HAP-1 (cell line): ENCODE results near the gene CIDEB.
A peak's percentile ranks its signal among the peaks of the same experiment; 100 is the strongest.

ENCODE experiments used
- DNase-seq, 2 experiments: peaks; one replicate each; pipeline ENCODE4 v3.0.0-alpha.2; 2016 to 2020; ENCODE audit warnings: low spot score in 2 of 2
- H3K27me3 ChIP-seq: fragments of 250-450 bp; sonication (Bioruptor Pico); 2 replicates; pipeline ENCODE4 v1.5.1; 2020; ENCODE audit warnings: low read depth, mild to moderate bottlenecking, moderate library complexity
- H3K36me3 ChIP-seq: fragments of 250-450 bp; sonication (Bioruptor Pico); replicated peaks from 2 replicates; pipeline ENCODE4 v1.5.1; 2020; ENCODE audit warnings: mild to moderate bottlenecking
- H3K4me1 ChIP-seq: fragments of 250-450 bp; sonication (Bioruptor Pico); 2 replicates; pipeline ENCODE4 v1.5.1; 2020; ENCODE audit warnings: mild to moderate bottlenecking
- H3K4me3 ChIP-seq: fragments of 250-450 bp; sonication (Bioruptor Pico); 2 replicates; pipeline ENCODE4 v1.5.1; 2020; ENCODE audit warnings: mild to moderate bottlenecking, moderate library complexity
- H3K9me3 ChIP-seq: fragments of 250-450 bp; sonication (Bioruptor Pico); 2 replicates; pipeline ENCODE4 v1.5.1; 2020; ENCODE audit warnings: mild to moderate bottlenecking, moderate library complexity
- in situ Hi-C: fragments of 300-500 bp; cut with MboI; formaldehyde crosslinking; loops from 3 replicates; pipeline ENCODE4 v1.14.3; 2020; ENCODE audit warnings: low sequenced_read_pairs, inconsistent platforms, mixed read lengths

Gene CIDEB

DNA sequence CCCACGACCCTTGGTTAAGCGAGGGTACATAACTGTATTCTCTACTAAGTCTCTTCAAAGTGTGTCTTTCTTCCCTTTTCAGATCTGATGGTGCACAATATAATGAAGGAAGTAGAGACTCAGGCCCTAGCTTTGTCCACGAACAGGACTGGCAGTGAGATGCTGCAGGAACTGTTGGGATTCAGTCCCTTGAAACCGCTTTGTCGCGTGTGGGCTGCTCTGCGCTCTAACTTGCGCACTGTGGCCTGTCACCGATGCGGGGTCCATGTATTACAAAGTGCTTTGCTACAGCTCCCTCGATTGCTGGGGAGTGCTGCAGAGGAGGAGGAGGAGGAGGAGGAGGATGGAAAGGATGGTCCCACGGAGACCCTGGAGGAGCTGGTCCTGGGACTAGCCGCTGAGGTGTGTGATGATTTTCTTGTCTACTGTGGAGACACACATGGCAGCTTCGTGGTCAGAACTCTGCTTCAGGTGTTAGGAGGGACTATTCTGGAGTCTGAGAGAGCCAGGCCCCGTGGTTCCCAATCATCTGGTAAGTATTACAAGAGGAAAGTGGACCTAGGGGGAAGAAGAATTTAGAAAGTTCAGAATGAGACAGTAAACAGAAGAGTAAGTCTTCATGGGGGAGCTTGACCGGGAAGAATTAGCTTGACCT lies 7.3 kb downstream of the CIDEB start:
- Histone ChIP-seq H3K27me3 (no peaks in the 10 kb centered on the region), H3K36me3 (peaks cover 48% of the 10 kb centered on the region), H3K4me3 (peak overlapping the region; percentile 76), H3K9me3 (no peaks in the 10 kb centered on the region), H3K4me1 (peaks cover 12% of the 10 kb centered on the region)
- in situ Hi-C loops, result no loop called here
- DNase-seq, result no peak

DNA sequence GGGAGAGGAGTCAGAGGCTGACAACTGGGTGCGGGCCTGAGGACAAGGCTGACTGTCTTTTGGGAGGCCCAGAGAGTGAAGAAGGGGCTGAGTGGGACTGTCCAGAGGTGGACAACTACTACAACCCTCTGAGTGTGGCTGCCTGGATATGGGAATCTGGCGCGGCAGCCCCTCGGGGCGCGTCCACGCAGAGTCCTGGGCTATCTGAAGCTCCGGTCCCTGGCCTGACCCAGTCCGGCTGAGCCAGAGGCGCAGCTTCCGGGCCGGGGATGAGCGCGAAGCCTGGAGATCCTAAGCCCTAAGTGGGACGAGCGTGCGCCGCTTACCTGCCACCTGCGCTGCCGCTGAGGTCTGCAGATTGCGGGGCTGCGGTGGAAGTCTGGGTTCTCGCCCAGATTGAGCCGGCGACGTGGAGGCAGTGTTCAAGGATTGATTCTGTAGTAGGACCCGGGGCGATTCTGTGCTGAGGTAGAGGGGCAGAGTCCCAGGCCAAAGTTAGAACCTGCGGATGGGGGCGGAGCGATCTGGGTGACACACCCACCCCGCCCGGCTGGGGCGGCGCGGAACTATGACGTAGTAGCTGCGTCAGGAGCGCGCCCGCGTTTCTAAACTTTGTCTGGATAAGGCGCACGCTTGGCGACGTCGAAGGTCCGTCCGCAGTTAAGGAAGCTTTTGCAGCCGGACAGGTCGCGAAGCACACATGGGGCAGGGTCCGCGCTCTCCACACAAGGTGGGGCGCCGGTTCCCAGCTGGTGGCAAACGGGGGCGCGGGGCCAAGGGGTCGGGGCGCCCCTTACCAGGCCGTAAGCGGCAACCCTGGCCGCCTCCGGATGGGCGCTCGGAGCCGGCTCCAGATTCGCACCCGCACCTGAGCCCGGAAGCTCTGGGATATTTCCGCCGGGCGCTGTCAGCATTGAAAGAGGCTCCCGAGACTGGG lies 8.3 kb downstream of the CIDEB start, which contains the start of the genes DHRS1 and NOP9:
DHRS1 (minus strand) TSS at position 526 of the 937 bp plus-strand sequence. CDS start 674 bp downstream, outside the sequence.
NOP9 (plus strand) TSS at position 596 of the 937 bp plus-strand sequence; CDS start at position 701, 105 bp downstream.
- Histone ChIP-seq H3K4me3 (peak within 1 kb of the TSS; percentile 76), H3K9me3 (no peaks in the 10 kb centered on the region), H3K27me3 (no peaks in the 10 kb centered on the region), H3K4me1 (peaks cover 12% of the 10 kb centered on the region), H3K36me3 (peaks cover 40% of the 10 kb centered on the region)
- in situ Hi-C loops, result loop anchor here (5.0 kb wide), 2 partner anchors 52 to 287 kb away; no protein-coding TSS in a partner anchor
- DNase-seq, result peak; percentile 70 to 93

DNA sequence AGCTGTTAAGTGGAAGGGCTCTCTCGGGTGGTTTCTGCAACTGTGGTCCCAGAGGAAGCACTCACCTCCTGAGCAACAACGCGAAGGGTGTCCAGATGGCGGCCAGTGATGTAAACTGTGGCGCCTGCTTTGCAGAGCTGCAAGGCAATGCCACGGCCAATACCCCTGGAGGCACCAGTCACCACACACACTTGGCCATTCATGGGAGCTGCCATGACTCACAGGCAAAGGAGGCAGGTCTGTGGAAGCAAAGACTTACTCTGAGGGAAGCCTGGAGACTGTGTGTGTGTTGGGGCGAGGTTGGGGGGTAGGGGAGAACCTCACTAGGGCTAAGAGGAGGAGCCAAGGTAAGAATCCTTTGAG lies 8.9 kb downstream of the CIDEB start:
- DNase-seq, result peak in 1 of 2 experiments; percentile 28
- peaks cover 12% of the 10 kb centered on the region for H3K4me1 ChIP-seq
- H3K36me3 ChIP-seq, result peaks cover 33% of the 10 kb centered on the region
- in situ Hi-C loops, result loop anchor here (5.0 kb wide), 2 partner anchors 52 to 287 kb away; no protein-coding TSS in a partner anchor
- H3K9me3 ChIP-seq, result no peaks in the 10 kb centered on the region
- H3K4me3 ChIP-seq, result peak overlapping the region; percentile 76
- H3K27me3 ChIP-seq, result no peaks in the 10 kb centered on the region

DNA sequence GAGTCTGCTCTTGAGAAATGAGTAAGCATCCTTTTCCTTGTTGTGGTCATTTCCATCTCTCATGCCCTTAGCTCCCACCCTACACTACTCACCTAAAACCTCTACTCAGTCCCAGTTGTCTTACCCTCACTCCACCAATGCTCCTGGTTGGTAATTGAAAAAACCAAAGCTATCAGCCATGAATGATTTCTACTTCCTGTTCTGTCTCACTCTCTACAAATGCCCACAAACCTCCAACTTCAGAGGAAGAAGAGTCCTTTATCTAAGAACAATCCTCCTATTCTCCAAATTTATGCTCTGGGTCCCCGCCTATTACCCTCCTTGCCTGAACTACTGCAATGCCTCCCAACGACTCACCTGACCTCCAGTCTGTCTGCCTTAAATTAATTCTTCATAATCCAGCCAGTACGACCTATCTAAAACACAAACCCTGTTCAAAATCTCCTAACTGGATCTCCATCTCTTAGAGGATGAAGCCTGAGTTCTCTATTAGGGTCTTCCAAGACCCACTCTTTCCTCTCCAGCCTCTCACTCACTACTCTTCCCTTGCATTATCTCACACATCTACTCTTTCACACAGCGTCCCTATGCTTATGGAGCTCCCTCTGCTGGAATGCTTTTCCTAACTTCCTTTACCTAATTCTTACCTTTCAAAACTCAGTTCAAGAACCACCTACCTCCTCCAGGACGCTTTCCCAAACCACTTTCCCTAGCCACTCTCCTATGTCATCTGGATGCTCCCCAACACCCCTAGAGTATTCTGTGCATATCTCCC lies 10.4 kb downstream of the CIDEB start:
- DNase-seq, result peak; percentile 34 to 44
- Histone ChIP-seq H3K4me1 (peaks cover 12% of the 10 kb centered on the region), H3K4me3 (no peak overlapping the region)

DNA sequence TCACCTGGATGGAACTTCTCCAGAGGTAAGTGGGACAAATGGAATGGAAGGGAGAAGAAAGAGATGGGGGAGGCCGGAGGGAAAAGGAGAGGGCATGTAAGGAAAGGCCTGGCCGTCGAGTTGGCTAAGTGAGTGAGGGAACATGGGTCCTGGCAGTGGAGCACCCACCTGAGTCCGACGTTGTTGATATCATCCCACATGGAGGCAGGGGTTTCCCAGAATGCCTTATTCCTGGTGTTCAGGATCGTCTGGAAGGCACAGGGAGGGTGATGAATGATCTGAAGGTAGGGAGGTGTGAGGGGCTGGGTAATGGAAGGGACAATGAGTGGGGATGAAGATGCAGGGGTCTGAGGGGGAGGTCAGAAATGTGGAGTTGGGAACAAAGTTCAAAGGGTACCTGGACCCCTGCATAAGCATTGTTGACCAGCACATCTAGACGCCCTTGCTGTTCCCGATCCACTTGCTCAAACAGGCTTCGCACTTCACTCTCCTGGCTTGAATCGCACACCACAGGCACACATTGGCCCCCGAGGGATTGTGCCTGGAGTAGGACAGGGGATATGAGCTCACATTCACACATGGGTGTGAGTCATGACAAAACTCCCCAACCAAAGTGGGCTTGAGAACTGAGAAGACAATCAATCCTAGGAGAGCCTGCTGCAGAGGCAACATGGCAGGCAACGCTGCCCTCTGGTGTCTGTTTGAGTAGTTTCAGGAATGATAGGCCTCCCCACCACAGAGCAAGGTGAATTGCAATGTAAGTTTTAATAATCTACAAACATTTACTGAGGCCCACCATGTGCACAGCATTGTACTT lies 11.2 kb downstream of the CIDEB start:
- Histone ChIP-seq H3K4me1 (peaks cover 12% of the 10 kb centered on the region), H3K4me3 (no peak overlapping the region), H3K36me3 (peaks cover 13% of the 10 kb centered on the region), H3K27me3 (no peaks in the 10 kb centered on the region), H3K9me3 (no peaks in the 10 kb centered on the region)
- peak; percentile 31 to 67 for DNase-seq
- in situ Hi-C loops, result loop anchor here (5.0 kb wide), 2 partner anchors 49 to 284 kb away; no protein-coding TSS in a partner anchor

More for the DNA sequence above, 10.4 kb downstream of the CIDEB start:
- H3K36me3 ChIP-seq, result peaks cover 21% of the 10 kb centered on the region
- in situ Hi-C loops, result loop anchor here (5.0 kb wide), 2 partner anchors 50 to 285 kb away; no protein-coding TSS in a partner anchor
- H3K27me3 ChIP-seq, result no peaks in the 10 kb centered on the region
- H3K9me3 ChIP-seq, result no peaks in the 10 kb centered on the region

DNA sequence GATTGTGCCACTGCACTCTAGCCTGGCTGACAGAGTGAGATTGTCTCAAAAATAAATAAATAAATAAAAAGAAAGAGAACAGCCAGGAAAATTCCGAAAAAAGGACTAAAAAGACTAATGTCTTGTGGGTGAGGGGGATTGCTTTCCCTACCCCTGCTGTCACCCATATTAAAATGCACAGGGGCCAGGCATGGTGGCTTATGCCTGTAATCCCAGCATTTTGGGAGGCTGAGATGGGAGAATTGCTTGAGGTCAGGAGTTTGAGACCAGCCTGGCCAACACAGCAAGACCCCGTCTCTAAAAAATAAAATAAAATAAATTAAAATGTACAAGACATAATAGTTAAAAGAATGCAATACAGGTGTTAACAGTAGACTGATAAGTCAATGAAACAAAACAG lies 14.3 kb downstream of the CIDEB start:
- peaks cover 3% of the 10 kb centered on the region; the same call in 1 of the 2 replicates for H3K4me1 ChIP-seq
- no peaks in the 10 kb centered on the region for H3K27me3 ChIP-seq
- H3K36me3 ChIP-seq, result peaks cover 16% of the 10 kb centered on the region
- in situ Hi-C loops, result no loop called here
- no peak overlapping the region for H3K4me3 ChIP-seq
- H3K9me3 ChIP-seq, result no peaks in the 10 kb centered on the region
- no peak for DNase-seq

DNA sequence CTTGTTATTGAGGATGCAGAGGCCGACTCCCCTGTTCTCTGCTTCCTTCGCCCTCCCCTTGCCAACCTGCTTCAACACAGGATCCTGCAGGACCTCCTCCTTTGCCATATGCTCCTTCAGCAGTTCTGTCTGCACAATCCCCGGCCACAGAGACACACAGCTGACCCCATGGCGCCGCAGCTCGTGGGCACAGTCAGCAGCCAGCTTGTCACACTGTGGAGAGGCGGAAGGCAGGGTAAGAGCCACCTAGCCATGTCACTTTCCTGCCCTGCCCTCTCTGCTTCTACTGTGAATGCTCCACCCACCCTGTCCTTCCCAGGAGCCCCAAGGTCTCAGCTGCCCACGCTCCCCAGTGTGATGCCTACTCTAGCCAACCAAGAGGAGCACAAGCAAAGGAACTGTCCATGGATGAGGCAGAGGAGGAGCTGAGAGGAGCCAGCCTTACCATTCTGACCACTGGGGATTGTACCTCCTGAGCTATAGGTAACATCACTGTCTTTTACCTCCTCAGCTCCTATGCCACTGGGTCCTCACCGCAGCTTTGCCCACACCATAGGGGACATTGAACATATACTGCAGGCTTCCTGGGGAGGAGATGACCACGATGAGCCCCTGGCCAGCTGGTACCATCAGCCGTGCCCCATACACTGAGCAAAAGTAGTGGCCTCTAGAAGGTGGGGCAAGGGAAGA lies 15.5 kb downstream of the CIDEB start:
- no peak for DNase-seq
- in situ Hi-C loops, result no loop called here
- H3K9me3 ChIP-seq, result no peaks in the 10 kb centered on the region
- H3K36me3 ChIP-seq, result peaks cover 16% of the 10 kb centered on the region
- H3K4me3 ChIP-seq, result no peak overlapping the region
- H3K27me3 ChIP-seq, result no peaks in the 10 kb centered on the region
- H3K4me1 ChIP-seq, result no peaks in the 10 kb centered on the region

DNA sequence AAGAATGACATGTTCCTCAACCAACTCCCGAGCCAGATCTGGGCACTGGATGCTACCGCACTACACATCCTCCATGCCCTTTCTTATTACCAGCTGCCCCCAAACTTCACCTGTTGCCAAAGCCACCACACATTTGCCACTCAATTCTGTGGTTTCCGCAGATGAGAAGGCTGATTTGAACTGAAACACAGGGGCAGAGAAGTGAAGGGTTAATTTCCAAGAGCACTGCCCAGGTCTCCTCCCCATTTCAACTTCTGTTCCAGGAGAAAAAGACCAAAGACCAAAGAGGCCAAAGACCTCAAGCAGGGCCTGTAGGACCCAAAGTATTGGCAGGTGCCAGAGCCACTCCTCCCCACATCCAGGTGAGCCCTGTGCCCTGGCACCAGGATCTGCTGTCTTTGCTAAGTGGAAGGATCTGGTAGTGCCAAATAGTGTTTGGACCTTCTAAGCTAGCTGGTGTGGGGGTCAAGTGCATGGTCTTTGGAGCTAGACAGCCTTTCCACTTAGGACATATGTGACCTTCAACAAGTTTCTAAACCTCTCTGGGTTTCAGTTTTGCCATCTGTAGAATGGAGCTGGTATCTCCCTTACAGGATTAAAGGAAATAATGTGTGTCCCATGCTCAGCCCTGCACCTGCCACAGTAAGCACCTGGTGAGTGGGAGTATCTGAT lies 16.2 kb downstream of the CIDEB start:
- Histone ChIP-seq H3K4me3 (no peak overlapping the region), H3K36me3 (peaks cover 16% of the 10 kb centered on the region), H3K4me1 (no peaks in the 10 kb centered on the region), H3K27me3 (no peaks in the 10 kb centered on the region), H3K9me3 (no peaks in the 10 kb centered on the region)
- no peak for DNase-seq
- in situ Hi-C loops, result no loop called here

DNA sequence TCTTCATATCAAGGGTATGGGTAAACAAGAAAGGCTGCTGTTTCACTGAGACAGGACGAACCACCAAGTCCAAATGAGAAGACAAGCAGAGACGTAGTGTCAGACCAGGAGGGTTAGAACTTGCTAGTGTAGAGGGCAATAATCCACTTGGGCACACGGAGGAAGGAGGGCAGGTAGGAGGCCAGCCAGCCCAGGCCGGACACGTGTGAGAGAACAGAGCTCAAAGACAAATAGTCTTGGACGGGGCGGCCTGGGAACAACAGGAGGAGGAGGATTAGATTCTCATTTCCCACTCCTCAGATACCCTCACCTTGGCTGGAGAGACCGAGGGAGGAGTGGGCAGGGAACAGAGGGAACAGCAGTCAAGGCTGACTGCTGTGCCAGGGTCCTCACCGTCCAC lies 17.0 kb downstream of the CIDEB start:
- in situ Hi-C loops, result no loop called here

DNA sequence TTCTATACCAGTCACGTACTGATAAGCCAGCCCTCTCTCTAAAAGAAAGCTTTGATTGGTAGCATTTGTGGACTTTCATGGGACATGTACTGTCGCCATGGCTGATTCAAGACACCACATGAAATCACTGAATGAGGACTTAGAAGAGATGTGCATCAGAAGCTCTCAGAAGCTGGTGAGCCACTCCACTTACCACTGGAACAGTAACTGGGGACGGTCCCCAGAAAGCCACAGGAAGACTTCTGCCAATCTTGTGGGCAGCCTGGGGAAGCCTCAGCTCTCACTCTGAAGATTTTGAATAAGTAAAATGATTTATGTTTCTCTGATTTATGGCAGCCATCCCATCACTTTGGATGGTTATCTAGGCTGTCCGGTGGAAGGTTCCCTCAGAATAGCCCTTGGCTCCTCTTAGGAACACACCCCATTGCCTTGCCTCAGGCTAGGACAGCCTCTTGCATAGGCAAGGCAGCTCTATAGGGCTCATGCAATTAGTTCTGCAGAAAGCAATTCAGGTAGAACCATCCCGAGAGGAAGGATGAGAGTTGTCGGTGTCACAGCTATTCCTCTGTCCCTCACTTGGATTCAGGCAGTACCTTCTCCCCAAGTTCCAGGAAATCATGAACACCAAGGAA lies 18.0 kb downstream of the CIDEB start:
- H3K4me3 ChIP-seq, result no peak overlapping the region
- in situ Hi-C loops, result no loop called here

More for the DNA sequence above, 17.0 kb downstream of the CIDEB start:
- no peaks in the 10 kb centered on the region for H3K9me3 ChIP-seq
- H3K4me3 ChIP-seq, result no peak overlapping the region
- H3K36me3 ChIP-seq, result peaks cover 8% of the 10 kb centered on the region
- no peaks in the 10 kb centered on the region for H3K27me3 ChIP-seq
- DNase-seq, result no peak
- H3K4me1 ChIP-seq, result no peaks in the 10 kb centered on the region

DNA sequence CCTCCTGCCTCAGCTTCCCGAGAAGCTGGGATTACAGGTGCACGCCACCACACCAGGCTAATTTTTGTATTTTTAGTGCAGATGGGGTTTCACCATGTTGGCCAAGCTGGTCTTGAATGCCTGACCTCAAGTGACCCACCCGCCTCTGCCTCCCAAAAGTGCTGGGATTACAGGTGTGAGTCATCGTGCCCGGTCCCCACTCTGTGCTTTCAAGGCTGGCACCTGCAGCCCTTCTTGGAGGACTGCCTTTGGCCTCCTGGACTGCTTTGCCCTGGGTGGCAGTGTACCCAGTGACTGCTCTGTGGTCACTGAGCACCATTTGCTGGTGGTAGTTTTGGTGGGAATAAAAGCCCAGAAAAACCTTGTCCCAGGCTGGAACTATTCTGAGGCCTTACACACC lies 20.8 kb downstream of the CIDEB start:
- Histone ChIP-seq H3K27me3 (no peaks in the 10 kb centered on the region), H3K4me1 (no peaks in the 10 kb centered on the region), H3K36me3 (peaks cover 4% of the 10 kb centered on the region), H3K4me3 (no peak overlapping the region), H3K9me3 (no peaks in the 10 kb centered on the region)
- no peak for DNase-seq
- in situ Hi-C loops, result no loop called here

More for the DNA sequence above, 18.0 kb downstream of the CIDEB start:
- peaks cover 4% of the 10 kb centered on the region for H3K36me3 ChIP-seq
- DNase-seq, result no peak
- H3K4me1 ChIP-seq, result no peaks in the 10 kb centered on the region
- no peaks in the 10 kb centered on the region for H3K27me3 ChIP-seq
- H3K9me3 ChIP-seq, result no peaks in the 10 kb centered on the region
